GM12891 (cell line): ENCODE measurements around the gene CAMTA1.

Experiments used
- PAX5 ChIP-seq: IDR thresholded peaks from 2 replicates; pipeline ENCODE4 v1.6.1; 2011; ENCODE audit warnings: low read length, moderate library complexity, mild to moderate bottlenecking; ENCODE audit not compliant: insufficient read depth, severe bottlenecking
- POLR2A ChIP-seq: IDR thresholded peaks from 2 replicates; pipeline ENCODE4 v1.6.1; 2011; ENCODE audit warnings: low read depth, low read length, control low read depth
- POLR2AphosphoS5 ChIP-seq: IDR thresholded peaks from 2 replicates; pipeline ENCODE4 v1.6.1; 2011; ENCODE audit warnings: low read depth, low read length, control low read depth
- SPI1 ChIP-seq: IDR thresholded peaks from 2 replicates; pipeline ENCODE4 v1.6.1; 2011; ENCODE audit warnings: low read depth, low read length, control low read depth
- TAF1 ChIP-seq: IDR thresholded peaks from 2 replicates; pipeline ENCODE4 v1.6.1; 2011; ENCODE audit warnings: low read depth, low read length, control low read depth

DNA sequence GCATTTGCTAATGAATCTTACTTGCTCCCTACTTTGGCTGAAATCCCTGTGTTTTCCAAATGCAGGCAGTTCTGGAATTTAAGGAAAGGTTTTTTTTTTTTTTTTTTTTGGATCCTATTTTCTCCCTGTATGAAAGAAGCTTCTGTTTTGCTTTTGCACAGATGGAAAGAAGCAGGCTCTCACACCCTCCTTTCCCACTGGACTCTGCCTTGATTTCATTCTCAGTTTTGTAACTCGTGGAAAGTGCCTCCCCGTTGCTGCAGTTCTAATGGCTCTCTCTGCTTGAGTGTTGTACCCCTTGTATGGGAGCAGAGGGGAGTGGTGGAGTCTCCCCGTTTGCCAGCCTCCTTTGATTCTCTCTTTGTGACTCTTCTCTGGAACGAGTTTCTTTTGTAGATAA, 291.9 kb downstream of the CAMTA1 start:
- TF ChIP-seq POLR2A (no peak), POLR2AphosphoS5 (no peak), TAF1 (no peak), PAX5 (no peak), SPI1 (no peak)
